GM19351 (cell line): Measurements from ENCODE around the gene DMD.
A peak's percentile ranks its signal among the peaks of the same experiment; 100 is the strongest.

ENCODE experiments used
- ATAC-seq: cut with Tn5 transposase; IDR thresholded peaks from one replicate; pipeline ENCODE4 v1.9.1; 2021; ENCODE audit warnings: mild to moderate bottlenecking, moderate library complexity; ENCODE audit not compliant: unreplicated experiment

DMD gene

GRCh38 chrX:31319586-31319985 is 1891.8 kb downstream of the DMD start:
- ATAC-seq = no peak

DNA sequence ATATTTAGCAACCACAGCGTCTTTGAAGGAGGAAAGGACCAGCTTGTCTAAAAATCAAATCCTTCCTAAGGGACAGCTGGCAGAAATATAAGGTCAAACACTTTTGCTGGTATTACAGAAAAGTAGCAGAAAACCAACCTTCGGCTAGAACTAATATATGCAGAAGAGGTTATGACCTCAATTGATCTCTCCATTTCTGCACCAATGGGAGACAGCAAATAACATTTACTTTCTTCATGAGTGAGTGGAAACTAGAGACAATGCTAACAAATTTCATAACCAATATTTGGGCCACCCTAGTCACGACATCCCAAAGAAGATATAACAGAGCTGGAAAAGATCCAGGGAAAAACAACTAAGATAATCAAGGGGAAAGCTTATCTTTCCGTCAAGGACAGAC is 1892.5 kb downstream of the DMD start:
- no peak for ATAC-seq

DNA sequence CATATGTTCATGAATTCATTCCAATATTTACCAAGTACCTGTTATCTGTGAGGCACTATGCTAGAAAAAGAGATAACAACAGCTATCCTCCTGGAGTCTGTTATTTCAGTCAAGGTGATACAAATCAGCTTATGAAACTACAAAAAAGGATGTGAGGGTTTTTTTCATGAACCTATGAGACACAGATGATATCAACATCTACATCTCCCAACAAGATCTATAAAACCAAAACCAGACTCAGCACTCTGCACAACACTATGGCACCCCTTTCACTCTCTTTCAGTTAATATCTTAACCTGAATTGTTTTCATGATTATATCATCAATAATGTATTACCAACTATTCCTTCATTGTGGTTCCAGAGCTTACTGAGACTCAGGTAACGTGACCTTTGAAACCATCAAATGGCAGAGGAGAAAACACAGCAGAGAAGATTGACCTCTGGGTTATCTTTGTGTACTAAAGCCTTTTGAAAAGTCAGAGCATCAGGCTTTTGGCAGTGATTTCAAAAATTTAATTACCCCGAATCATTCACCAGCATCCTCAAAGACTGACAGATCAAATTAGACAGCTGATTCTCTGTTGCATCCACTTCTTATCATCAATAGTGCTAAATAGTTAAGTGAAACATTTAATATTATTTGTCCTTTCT is 1894.9 kb downstream of the DMD start:
- ATAC-seq = no peak

DNA sequence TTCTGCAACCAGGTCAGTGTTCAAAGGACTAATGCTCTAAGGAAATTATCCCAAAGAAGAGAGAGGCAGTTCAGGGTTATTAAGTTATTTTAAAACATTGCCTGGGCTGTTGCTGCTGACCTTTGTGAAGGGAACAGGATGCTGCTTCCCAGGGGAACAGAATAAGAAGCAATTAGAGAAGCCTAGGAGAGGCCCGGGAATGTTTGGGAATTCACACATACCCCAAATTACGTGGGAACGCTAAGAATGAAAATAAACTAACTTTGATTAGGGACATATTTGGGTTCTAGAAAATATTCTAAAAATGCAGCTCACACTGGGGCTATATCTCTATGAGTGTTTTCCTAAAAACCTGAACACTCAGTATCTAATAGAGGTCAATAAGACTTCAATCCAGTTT is 1896.4 kb downstream of the DMD start:
- no peak for ATAC-seq

DNA sequence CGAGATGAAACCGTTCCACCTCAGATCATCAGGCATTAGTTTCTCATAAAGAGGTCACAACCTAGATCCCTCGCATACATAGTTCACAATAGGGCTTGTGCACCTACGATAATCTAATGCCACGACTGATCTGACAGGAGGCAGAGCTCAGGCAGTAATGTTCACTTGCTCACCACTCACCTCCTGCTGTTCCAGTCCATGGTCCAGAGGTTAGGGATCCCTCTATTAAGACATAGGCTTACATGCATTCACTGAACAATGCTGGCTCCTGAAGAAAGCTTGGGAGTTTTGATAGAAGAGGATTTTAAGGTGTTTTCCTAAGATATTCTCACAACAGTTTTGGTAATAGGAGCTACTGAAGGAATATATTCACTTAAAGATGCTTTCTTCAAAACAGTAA is 1903.4 kb downstream of the DMD start:
- no peak for ATAC-seq

GRCh38 chrX:31302573-31303075 is 1908.7 kb downstream of the DMD start:
- ATAC-seq = no peak

- ATAC-seq = no peak
Observed at GRCh38 chrX:31301941-31302340, 1909.4 kb downstream of the DMD start.

DNA sequence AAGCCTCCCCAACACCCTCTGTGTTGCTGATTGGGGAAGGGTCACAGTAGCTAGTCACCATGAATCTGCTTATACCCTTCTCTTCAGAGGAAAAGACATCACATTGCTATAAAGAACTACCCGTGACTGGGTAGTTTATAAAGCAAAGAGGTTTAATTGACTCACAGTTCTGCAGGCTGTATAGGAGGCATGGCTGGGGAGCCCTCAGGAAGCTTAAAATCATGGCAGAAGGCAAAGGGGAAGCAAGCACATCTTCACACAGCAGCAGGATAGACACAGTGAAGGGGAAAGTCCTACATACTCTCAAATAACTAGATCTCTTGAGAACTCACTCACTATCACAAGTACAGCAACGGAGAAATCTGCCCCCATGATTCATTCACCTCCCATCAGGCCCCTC is 1910.1 kb downstream of the DMD start:
- ATAC-seq = no peak

GRCh38 chrX:31298916-31299315 is 1912.4 kb downstream of the DMD start:
- ATAC-seq = no peak

- ATAC-seq = no peak
Observed at GRCh38 chrX:31297881-31298280, 1913.5 kb downstream of the DMD start.

DNA sequence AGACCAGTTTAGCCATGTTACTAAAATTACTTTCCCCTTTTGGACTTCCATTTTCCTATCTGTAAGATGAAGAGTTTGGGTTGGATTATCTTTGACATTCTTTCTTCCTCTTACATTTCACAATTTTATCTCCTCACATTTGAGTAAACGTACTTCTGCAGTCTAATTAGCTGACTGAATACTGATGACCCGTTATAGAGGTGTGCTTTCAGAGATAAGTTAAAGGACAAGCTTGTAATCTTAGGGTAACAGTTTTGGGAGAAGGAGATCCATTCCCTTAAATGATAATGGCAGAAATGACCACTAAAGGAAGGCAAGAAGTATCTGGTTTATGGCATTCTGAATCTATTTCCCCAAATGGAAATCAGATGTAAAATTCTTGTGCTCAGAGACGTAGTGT is 1916.9 kb downstream of the DMD start:
- ATAC-seq = no peak

GRCh38 chrX:31293409-31293808 is 1917.9 kb downstream of the DMD start:
- no peak for ATAC-seq

DNA sequence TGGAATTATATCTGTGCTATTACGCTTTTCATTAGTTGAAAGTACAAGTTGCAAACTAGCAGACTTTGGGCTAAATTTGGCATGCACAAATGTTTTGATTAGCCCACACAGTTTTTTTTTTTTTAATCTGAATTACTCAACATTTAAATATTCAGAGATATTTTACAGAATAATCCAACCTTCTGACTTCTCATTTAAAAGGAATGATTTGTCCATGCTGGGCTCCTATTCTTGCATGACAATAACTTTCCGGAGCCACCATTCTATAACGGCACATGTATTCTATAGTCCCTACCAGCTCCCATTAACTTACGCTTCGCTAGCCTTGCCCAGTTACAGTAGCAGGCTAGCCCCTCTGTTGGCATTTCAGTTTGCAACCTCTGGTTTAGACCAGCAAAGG is 1920.2 kb downstream of the DMD start:
- ATAC-seq = no peak

DNA sequence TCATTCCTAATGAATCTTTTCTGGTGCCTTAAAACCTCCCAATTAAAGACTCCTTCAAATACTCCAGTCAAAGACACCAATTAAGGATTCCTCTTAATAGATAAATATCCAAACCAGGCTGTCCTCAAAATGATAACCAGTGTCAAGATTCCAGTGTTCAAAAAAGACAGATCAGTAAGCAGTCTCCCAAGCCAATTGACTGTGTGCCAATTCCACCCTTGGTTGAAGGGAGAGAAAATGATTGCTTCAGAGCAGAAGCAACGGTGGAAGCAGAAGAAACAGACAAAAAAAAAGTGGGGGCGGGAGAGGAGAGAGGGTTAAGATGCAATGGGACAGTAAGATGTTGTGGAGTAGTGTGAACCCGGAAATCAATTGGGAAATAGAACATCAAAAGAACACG is 1923.5 kb downstream of the DMD start:
- ATAC-seq = no peak

DNA sequence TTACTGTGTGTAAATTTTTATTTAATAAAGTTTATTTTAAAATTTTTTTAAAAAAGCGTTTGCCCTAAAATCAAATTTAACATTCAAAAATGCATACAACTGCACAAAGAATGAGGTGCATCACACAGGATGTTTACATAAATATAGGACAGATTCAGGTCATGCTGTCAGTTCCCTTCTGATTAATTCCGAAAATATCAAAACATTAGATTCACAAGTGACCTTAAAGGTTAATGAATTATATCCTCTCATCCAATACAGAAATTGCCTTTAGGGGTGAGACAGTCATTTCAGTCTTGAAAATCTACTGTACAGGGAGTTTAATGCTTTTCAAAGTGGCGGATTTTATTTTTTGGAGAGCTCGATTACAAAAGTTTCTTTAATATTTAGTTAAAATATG is 1930.8 kb downstream of the DMD start:
- no peak for ATAC-seq

DNA sequence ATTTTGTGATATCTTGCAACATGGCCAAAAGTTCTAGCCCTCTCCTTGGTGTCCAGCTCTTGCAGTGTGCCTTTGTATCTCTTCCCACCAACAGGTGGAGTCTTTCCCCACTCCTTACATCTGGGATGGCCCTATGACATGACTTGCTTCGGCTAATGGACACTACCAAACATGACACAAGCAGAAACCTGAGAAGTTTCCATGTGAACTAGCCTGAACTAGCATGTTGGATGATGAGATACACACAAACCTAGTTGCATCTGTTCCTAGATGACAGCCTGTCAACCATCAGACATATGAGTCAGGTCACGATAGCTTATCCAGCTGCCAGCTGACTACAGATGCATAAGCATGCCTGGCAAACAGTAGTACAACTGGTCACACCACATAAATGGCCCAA is 1932.0 kb downstream of the DMD start:
- no peak for ATAC-seq

DNA sequence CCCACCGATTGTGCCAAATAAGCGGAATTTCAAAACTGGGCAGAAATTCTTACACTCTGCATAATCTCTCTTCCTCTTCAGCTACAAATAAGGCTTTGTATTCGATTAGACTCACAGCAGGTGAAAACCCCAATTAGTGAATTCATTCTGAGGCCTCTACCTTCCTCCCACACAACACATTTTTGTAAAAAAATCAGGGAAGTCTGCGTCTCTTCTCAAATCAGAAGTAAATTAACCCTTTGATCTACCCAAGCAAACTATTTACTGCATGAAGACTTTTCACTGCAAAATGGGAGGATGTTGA is 1938.9 kb downstream of the DMD start:
- peak; percentile 56 for ATAC-seq

GRCh38 chrX:31271615-31272471 is 1939.5 kb downstream of the DMD start:
- ATAC-seq = no peak

DNA sequence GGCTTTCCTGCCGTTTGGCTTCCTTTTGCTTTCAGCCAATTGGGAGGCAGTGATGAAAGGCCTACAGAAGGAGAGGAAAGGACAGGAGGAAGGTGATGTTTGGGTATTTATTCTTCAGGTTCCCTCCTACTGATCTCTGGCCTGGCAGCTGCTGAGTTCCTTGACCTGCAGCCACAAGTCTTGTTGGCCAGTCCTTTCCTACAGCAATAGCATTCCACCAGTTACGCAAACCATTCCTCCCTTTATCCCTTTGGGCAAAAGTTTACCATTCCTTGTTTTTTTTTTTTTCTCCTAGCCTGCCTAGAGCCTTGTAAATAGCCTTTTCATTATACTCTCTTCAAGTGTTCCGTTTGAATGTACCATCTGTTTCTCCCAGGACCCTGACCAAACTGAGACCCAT is 1941.4 kb downstream of the DMD start:
- ATAC-seq = no peak

DNA sequence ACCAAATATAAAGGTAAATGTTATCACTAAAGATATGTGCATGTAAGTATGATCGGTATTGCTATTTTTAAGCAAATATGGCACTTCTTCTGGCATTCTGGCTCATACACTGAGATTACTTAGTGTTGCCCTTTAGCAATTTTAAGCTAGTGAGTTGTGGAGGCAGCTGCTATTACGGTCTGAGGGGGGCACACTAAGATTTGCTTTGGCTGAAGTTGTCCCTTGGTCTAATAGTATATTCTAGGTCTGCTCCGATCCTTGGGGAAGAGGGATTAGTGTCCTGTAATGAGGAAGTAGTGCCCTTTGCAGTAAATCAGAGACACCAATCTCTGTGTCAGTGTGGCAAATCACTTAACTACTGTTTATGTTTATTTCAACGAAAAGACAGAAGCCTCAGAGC is 1943.0 kb downstream of the DMD start:
- ATAC-seq = no peak

DNA sequence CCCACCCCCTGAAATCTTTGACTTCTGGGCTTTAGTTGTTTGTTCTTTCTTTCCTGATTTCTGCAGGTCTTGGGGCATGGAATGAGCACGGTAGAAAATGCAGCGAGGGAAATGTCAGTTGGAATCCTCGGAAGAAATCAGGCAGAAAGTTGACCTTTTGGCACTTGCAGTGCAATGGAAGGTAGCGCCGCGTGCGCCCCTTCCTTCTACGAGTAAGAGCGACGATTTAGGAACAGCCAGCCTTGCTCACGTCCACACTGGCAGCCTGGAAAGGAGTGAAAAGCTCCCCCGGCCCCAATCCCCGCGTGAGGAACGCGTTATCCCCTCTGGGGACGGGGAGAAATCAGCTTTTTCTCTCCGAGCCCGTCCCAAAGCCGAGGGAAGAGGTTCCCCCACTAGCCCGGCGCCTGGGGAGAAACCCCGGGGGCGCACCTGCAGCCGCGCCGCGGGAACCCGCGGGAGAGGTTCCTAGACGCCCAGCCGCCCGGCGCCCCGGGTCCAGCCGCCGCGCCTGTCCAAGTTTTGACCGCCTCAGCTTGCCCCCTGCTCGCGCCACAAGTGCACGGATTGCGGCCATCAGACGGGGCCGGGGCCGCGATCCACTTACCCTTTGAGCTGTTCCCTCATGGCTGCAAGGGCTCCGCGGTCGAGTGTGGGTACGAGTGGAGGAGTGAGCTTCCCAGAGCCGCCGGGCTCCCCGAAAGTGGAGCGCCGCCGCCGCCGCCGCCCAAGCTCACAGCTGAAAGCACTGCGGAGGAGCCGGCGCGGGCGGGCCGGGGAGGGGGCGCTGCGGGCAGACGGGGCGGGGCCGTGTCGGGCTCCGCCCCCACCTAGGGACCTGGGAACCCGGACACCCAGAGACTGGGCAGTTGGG is 1944.9 kb downstream of the DMD start:
- peak; percentile 86 for ATAC-seq

DNA sequence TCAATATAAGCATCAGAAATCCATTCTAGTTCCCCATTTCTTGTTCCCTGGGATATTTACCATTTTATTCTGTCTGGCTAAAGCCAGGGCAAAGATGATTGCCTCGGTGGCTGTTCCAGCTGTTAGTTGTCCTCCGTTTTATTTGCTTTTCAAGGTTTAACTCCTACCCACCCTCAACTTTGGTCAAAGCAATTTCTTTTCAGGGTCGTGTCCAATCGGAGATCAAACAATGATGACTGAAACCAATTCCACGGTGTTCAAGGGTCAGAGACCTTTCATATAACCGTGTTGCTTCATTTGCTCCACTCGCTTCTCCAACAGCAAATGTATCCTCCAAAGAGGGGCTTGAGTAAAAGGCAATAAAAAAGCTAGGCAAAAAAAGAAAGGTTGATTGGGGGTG is 1946.0 kb downstream of the DMD start:
- no peak for ATAC-seq
